Neuronal stem cell (in vitro differentiated cells): Measurements from ENCODE around the gene CYBRD1.
"Not testable (repeated sequence)": the region's sequence is repeated elsewhere in the genome, so short reads cannot be mapped to it uniquely, and the experiment has no call there.

Experiments used
- DNase-seq: peaks from one replicate; pipeline ENCODE4 v3.0.0-alpha.2; 2013; ENCODE audit warnings: low spot score
- H2AFZ ChIP-seq: one replicate; pipeline ENCODE4 v1.6.1; 2013; ENCODE audit warnings: mild to moderate bottlenecking, low read length, inconsistent platforms
- H2AK5ac ChIP-seq: 2 replicates; pipeline ENCODE4 v1.6.1; 2013; ENCODE audit warnings: low read depth, mild to moderate bottlenecking, inconsistent platforms, low read length, moderate library complexity, mixed read lengths
- H2BK120ac ChIP-seq: 2 replicates; pipeline ENCODE4 v1.6.1; 2013; ENCODE audit warnings: low read depth, mild to moderate bottlenecking, inconsistent platforms, low read length, moderate library complexity, mixed read lengths
- H2BK12ac ChIP-seq: one replicate; pipeline ENCODE4 v1.6.1; 2013; ENCODE audit warnings: low read length, inconsistent platforms
- H2BK15ac ChIP-seq: 2 replicates; pipeline ENCODE4 v1.6.1; 2013; ENCODE audit warnings: mild to moderate bottlenecking, low read length, inconsistent platforms, mixed read lengths
- H2BK5ac ChIP-seq: one replicate; pipeline ENCODE4 v1.6.1; 2013; ENCODE audit warnings: inconsistent platforms, mild to moderate bottlenecking, low read length, moderate library complexity
- H3K14ac ChIP-seq: one replicate; pipeline ENCODE4 v1.6.1; 2013; ENCODE audit warnings: low read length, inconsistent platforms
- H3K18ac ChIP-seq: 2 replicates; pipeline ENCODE4 v1.6.1; 2013; ENCODE audit warnings: low read length, inconsistent platforms
- H3K23ac ChIP-seq: 2 replicates; pipeline ENCODE4 v1.6.1; 2013; ENCODE audit warnings: low read depth, mild to moderate bottlenecking, mixed read lengths, low read length, inconsistent platforms; ENCODE audit not compliant: poor library complexity
- H3K27ac ChIP-seq: replicated peaks from 3 replicates; pipeline ENCODE4 v1.5.1; 2013; ENCODE audit warnings: low read length, inconsistent platforms
- H3K27me3 ChIP-seq, 3 experiments: 2 replicates each; pipeline ENCODE4 v1.6.1; 2013; ENCODE audit warnings: low read length in 3 of 3, mild to moderate bottlenecking in 2 of 3, inconsistent platforms in 1 of 3, low read depth in 1 of 3, mixed read lengths in 1 of 3, moderate library complexity in 1 of 3; ENCODE audit not compliant: control insufficient read depth in 3 of 3, insufficient read depth in 3 of 3
- H3K36me3 ChIP-seq, 2 donors: replicated peaks in 1 of 2; 2 replicates each; pipeline ENCODE4 v1.6.1; 2013; ENCODE audit warnings: low read length in 2 of 2; ENCODE audit not compliant: control insufficient read depth in 2 of 2, insufficient read depth in 2 of 2
- H3K4ac ChIP-seq: 2 replicates; pipeline ENCODE4 v1.6.1; 2013; ENCODE audit warnings: inconsistent platforms, mild to moderate bottlenecking, low read length, moderate library complexity
- H3K4me1 ChIP-seq, 2 donors: 1 replicate in 1 of 2; 2 replicates in 1 of 2; pipeline ENCODE4 v1.6.1; 2013; ENCODE audit warnings: low read length in 2 of 2, low read depth in 1 of 2; ENCODE audit not compliant: control insufficient read depth in 2 of 2, insufficient read depth in 1 of 2
- H3K4me2 ChIP-seq: one replicate; pipeline ENCODE4 v1.6.1; 2013; ENCODE audit warnings: mild to moderate bottlenecking, low read length, inconsistent platforms; ENCODE audit not compliant: insufficient read depth, poor library complexity, severe bottlenecking
- H3K4me3 ChIP-seq, 2 donors: 2 replicates each; pipeline ENCODE4 v1.5.1; 2013; ENCODE audit warnings: low read length in 2 of 2, mild to moderate bottlenecking in 2 of 2, inconsistent platforms in 1 of 2, moderate library complexity in 1 of 2
- H3K79me1 ChIP-seq: one replicate; pipeline ENCODE4 v1.6.1; 2013; ENCODE audit warnings: low read depth, mild to moderate bottlenecking, inconsistent platforms, low read length, moderate library complexity
- H3K9ac ChIP-seq: one replicate; pipeline ENCODE4 v1.6.1; 2013; ENCODE audit warnings: mild to moderate bottlenecking, low read depth, low read length, inconsistent platforms; ENCODE audit not compliant: poor library complexity
- H3K9me3 ChIP-seq, 2 donors: replicated peaks in 1 of 2; 2 replicates each; pipeline versions ENCODE3 to v1.6.1; 2013; ENCODE audit warnings: low read length in 2 of 2, mild to moderate bottlenecking in 2 of 2, inconsistent platforms in 1 of 2, low read depth in 1 of 2, mixed read lengths in 1 of 2, moderate library complexity in 1 of 2; ENCODE audit not compliant: control insufficient read depth in 2 of 2, insufficient read depth in 1 of 2
- H4K8ac ChIP-seq: one replicate; pipeline ENCODE4 v1.6.1; 2013; ENCODE audit warnings: low read depth, mild to moderate bottlenecking, inconsistent platforms, low read length, moderate library complexity
- H4K91ac ChIP-seq: one replicate; pipeline ENCODE4 v1.6.1; 2013; ENCODE audit warnings: low read length, low read depth, mild to moderate bottlenecking, inconsistent platforms; ENCODE audit not compliant: poor library complexity
- WGBS, 2 donors: extraction: QIAGEN DNeasy Blood & Tissue Kit; methylation state at CpG; one replicate each; pipeline ENCODE4 v1.1.7; 2013; ENCODE audit warnings: missing lambda C conversion rate in 2 of 2, mixed read lengths in 1 of 2; ENCODE audit not compliant: insufficient read length in 2 of 2, insufficient replicate concordance in 1 of 2; ENCODE audit errors: extremely low coverage in 2 of 2; 5-methylcytosine and 5-hydroxymethylcytosine counted together

The CYBRD1 gene

GRCh38 chr2:171490577-171490976, 31.7 kb upstream of the CYBRD1 start:
- Histone ChIP-seq H2AFZ (no peak overlapping the region), H3K4ac (no peak overlapping the region), H3K18ac (no peak overlapping the region), H3K23ac (no peak overlapping the region), H3K27me3 (no peaks in the 10 kb centered on the region), H2BK120ac (no peak overlapping the region), H3K27ac (no peak overlapping the region), H4K8ac (no peak overlapping the region), H3K4me3 (no peak overlapping the region), H3K9ac (no peak overlapping the region), H3K79me1 (no peaks in the 10 kb centered on the region), H2BK12ac (no peak overlapping the region), H3K4me1 (peaks cover 0 to 4% of the 10 kb centered on the region in 2 donors), H3K4me2 (no peak overlapping the region), H2BK15ac (no peak overlapping the region), H3K9me3 (no peaks in the 10 kb centered on the region), H3K14ac (no peak overlapping the region), H2BK5ac (no peak overlapping the region), H2AK5ac (no peak overlapping the region), H3K36me3 (peaks cover 2 to 3% of the 10 kb centered on the region in 2 donors), H4K91ac (no peak overlapping the region)
- no CpG with 5 or more reads among the region's 2 CpGs for WGBS, 2 donors
- DNase-seq = no peak

- Histone ChIP-seq H3K27me3 (no peaks in the 10 kb centered on the region), H2BK12ac (no peak overlapping the region), H2AFZ (no peak overlapping the region), H3K23ac (no peak overlapping the region), H2BK5ac (no peak overlapping the region), H3K4me1 (peaks cover 0 to 4% of the 10 kb centered on the region in 2 donors), H3K4me3 (no peak overlapping the region), H3K9me3 (no peaks in the 10 kb centered on the region), H3K9ac (no peak overlapping the region), H2BK120ac (no peak overlapping the region), H3K79me1 (no peaks in the 10 kb centered on the region), H4K8ac (no peak overlapping the region), H2AK5ac (no peak overlapping the region), H3K36me3 (peaks cover 0 to 2% of the 10 kb centered on the region in 2 donors), H3K18ac (no peak overlapping the region), H3K14ac (no peak overlapping the region), H4K91ac (no peak overlapping the region), H3K27ac (no peak overlapping the region), H3K4me2 (no peak overlapping the region), H3K4ac (no peak overlapping the region), H2BK15ac (no peak overlapping the region)
- whole genome bisulfite sequencing, 2 donors = no CpG with 5 or more reads among the region's 3 CpGs
- DNase-seq = no peak
Observed at GRCh38 chr2:171491292-171491691, 31.0 kb upstream of the CYBRD1 start.

- Histone ChIP-seq H2BK120ac (no peak overlapping the region), H3K79me1 (no peaks in the 10 kb centered on the region), H3K14ac (no peak overlapping the region), H2AK5ac (no peak overlapping the region), H3K27me3 (no peaks in the 10 kb centered on the region), H4K8ac (no peak overlapping the region), H3K23ac (no peak overlapping the region), H3K36me3 (peaks cover 0 to 2% of the 10 kb centered on the region in 2 donors), H2BK5ac (no peak overlapping the region), H2AFZ (no peak overlapping the region), H2BK15ac (no peak overlapping the region), H3K4me2 (no peak overlapping the region), H2BK12ac (no peak overlapping the region), H3K9me3 (no peaks in the 10 kb centered on the region), H3K4ac (no peak overlapping the region), H3K18ac (no peak overlapping the region), H3K4me3 (no peak overlapping the region), H4K91ac (no peak overlapping the region), H3K9ac (no peak overlapping the region), H3K4me1 (peaks cover 0 to 4% of the 10 kb centered on the region in 2 donors), H3K27ac (no peak overlapping the region)
- WGBS, 2 donors = no CpG with 5 or more reads among the region's 6 CpGs
- DNase-seq = no peak
Observed at GRCh38 chr2:171492664-171493063, 29.6 kb upstream of the CYBRD1 start.

GRCh38 chr2:171497664-171498063, 24.6 kb upstream of the CYBRD1 start:
- H2BK5ac ChIP-seq, H3K27me3 ChIP-seq, H2AFZ ChIP-seq, H3K4me1 ChIP-seq, H3K4ac ChIP-seq, DNase-seq, H2BK12ac ChIP-seq, H3K79me1 ChIP-seq, H3K9ac ChIP-seq, H2BK120ac ChIP-seq, H4K91ac ChIP-seq, H3K14ac ChIP-seq, H3K9me3 ChIP-seq, H2BK15ac ChIP-seq, H2AK5ac ChIP-seq, H3K36me3 ChIP-seq, H3K23ac ChIP-seq, H3K4me3 ChIP-seq, H3K18ac ChIP-seq, H3K27ac ChIP-seq, H3K4me2 ChIP-seq, H4K8ac ChIP-seq: not testable (repeated sequence)
- no CpG with 5 or more reads among the region's 5 CpGs for WGBS, 2 donors
